NCI-H1105 (cell line): ENCODE results near the gene CEP250.
"Not testable (repeated sequence)": the region's sequence is repeated elsewhere in the genome, so short reads cannot be mapped to it uniquely, and the experiment has no call there.

Experiments used
- DNase-seq: peaks from one replicate; lab custom pipeline; 2025; lab: John Stamatoyannopoulos, UW

Gene CEP250

GRCh38 chr20:35457539-35457938, 2.1 kb downstream of the CEP250 start:
- DNase-seq = not testable (repeated sequence)

- DNase-seq = no peak
These were observed 3.0 kb downstream of the CEP250 start for GRCh38 chr20:35458388-35458787.

DNA sequence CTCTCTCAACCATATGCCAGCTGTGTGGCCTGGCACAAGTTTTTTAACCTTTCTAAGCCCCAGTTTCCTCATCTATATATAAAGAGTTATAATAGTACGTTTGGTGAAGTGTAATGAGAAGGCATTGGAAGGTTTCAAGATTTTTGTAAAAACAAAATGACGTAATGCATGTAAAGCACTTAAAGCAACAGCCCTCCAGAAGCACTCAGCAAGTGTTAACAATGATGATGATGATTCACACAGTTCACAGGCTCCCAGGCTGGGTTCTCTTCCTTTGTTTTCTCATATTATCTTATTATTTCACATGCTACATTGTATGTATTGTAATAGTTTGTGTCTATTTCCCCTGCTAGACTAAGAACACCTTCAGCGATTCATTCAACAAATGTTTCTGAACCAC, 6.2 kb downstream of the CEP250 start:
- no peak for DNase-seq

- DNase-seq = peak; percentile 18
These were observed 7.0 kb downstream of the CEP250 start for GRCh38 chr20:35462351-35462750.

- DNase-seq = peak; percentile 69
These were observed 8.3 kb downstream of the CEP250 start for GRCh38 chr20:35463455-35464300.

- DNase-seq = no peak
These were observed 10.6 kb downstream of the CEP250 start for GRCh38 chr20:35465976-35466375.

DNA sequence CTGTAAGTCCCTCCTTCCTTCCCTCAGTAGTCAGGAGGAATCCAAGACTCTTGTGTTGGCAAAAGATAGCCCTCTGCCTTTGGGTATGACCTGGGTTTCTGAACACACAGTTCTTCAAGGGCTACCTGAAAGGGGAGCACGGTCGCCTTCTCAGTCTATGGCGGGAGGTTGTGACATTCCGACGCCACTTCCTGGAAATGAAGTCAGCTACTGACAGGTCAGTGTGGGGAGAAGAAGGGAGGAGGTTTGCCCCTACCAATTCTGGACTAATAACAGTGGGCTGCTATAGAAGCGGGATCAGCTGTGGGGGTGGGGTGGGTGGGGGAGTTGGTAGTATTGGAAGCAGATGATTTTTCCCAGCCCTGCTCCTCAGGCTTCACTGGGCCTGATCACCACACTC, 11.5 kb downstream of the CEP250 start:
- DNase-seq = no peak

- no peak for DNase-seq
These were observed 12.2 kb downstream of the CEP250 start for GRCh38 chr20:35467339-35468224.

- no peak for DNase-seq
These were observed 13.4 kb downstream of the CEP250 start for GRCh38 chr20:35468671-35469334.

DNA sequence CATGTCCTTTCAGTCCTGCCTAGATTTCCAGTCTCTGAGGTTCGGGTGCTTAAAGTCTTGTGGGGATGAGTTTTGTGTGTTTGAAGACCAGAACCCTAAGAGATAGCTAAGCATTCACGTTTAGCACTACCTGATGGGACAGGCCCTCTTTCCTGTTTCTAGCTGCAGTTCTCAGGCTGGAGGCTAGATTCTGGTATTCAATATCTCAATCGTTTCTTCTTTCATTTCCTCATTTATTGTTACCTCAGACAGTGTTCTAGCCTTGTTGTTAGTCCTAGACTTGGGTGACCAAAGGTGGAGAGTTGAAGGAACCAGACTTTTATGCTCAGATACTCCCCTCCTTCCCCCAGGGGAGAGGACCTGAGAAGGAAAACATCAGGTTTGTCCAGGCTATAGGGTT, 16.8 kb downstream of the CEP250 start:
- no peak for DNase-seq

- no peak for DNase-seq
These were observed 18.3 kb downstream of the CEP250 start for GRCh38 chr20:35473684-35474083.

- DNase-seq = no peak
These were observed 19.0 kb downstream of the CEP250 start for GRCh38 chr20:35474303-35474871.

DNA sequence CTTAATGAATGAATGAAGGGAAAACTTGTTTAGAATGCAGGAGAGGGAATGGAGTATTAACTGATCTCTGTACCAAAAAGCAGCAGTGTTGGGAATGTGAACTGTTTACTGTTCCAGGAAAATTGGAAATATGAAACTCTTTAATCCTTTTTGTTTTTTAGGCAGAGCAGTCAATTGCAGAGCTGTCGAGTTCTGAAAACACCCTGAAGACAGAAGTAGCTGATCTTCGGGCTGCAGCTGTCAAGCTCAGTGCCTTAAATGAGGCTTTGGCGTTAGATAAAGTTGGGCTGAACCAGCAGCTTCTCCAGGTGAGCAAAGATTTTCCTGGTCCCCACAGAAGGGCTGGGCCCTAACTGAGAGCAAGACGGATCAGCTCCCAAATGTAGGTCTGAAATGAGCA, 20.9 kb downstream of the CEP250 start:
- no peak for DNase-seq

- no peak for DNase-seq
These were observed 23.5 kb downstream of the CEP250 start for GRCh38 chr20:35478804-35479472.

- no peak for DNase-seq
These were observed 24.4 kb downstream of the CEP250 start for GRCh38 chr20:35479798-35480197.

DNA sequence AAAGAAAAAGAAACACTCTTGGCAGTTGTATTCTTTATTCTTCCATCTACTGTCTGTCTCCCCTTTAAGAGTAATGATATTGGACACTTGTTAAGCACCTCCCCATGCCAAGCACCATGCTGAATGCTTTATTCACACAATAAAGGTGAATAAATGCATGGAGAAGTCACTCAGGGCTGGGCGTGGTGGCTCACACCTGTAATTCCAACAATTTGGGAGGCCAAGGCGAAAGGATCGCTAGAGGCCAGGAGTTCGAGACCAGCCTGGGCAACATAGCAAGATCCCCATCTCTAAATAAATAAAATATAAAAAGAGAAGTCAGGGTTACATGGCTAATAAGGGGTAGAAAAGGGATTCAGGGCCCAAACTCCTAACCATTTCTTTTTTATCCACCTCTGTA, 32.1 kb downstream of the CEP250 start:
- no peak for DNase-seq

DNA sequence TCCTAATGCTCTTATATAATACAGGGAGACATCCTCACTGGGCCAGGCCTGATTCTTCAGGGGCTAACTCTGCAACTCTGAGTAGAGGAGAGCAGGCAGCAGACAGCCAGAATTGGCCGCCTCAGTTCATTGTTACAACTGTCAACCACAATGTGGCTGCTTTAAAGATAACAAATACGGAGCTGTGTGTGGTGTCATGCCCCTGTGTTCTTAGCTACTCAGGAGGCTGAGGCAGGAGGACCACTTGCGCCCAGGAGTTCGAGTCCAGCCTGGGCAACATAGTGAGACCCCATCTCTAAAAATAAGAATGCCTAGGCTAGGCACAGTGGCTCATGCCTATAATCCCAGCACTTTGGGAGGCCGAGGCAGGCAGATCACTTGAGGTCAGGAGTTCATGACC, 34.3 kb downstream of the CEP250 start:
- no peak for DNase-seq

GRCh38 chr20:35490736-35491181, 35.4 kb downstream of the CEP250 start:
- no peak for DNase-seq

DNA sequence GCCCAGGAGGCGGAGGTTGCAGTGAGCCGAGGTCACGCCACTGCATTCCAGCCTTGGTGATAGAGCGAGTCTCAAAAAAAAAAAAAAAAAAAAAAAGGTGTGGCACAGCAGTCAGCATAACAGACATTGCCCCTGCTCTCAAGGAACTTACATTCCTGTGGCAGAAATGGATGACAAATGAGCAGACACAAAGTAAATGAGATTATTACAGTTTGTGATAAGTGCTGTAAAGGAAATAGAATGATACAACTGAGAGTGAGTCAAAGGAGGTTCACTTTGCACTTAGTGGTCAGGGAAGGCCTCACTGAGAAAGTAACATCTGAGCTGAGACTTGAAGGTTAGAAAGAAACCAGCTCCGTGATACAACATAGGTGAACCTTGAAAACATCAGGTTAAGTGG, 36.4 kb downstream of the CEP250 start:
- no peak for DNase-seq

GRCh38 chr20:35492352-35492751, 37.0 kb downstream of the CEP250 start:
- DNase-seq = no peak

- no peak for DNase-seq
These were observed 41.1 kb downstream of the CEP250 start for GRCh38 chr20:35496481-35496880.

DNA sequence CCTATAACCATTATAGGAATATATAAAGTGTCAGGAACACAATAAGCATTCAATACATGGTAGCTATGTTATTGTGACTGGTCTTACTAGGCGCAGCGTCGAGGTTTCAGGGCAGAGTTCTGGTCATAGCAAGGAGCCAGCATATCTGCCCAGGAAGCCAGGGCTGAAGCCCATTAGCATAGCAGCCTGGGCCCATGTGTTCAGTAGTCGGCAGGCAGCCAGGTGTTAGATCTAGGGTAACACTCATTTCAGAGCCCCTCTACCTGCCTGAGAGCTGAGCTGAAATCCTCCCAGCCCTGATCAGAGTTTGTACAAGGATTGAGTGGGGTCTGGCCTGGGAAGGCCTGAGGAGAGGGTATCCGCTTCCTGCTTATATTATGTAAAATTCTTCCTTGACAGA, 41.9 kb downstream of the CEP250 start:
- no peak for DNase-seq
